Measurements from ENCODE around the gene NUP93.
"Not testable (repeated sequence)": the region's sequence is repeated elsewhere in the genome, so short reads cannot be mapped to it uniquely, and the experiment has no call there.

Gene NUP93

DNA sequence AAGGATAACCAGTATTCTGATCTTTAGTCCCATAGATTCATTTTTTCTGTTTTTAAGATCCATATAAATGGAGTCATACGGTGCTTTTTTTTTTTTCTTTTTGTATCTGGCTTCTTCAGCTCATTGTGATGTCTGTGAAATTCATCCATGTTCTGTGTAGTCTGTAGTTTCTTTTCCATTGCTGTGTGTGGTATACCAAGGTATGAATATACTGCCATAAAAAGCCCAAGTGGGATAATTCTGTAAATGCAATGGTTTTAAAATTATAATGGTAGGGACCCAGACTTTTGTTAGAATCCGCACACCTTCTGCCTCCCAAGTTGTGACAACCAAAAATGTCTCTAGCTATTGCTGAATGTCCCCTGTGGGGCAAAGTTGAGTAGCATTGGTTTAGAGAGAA lies 7.6 kb downstream of the NUP93 start:
- intact Hi-C loops (cut with DNase I): no loop called here
- DNase-seq: no peak

DNA sequence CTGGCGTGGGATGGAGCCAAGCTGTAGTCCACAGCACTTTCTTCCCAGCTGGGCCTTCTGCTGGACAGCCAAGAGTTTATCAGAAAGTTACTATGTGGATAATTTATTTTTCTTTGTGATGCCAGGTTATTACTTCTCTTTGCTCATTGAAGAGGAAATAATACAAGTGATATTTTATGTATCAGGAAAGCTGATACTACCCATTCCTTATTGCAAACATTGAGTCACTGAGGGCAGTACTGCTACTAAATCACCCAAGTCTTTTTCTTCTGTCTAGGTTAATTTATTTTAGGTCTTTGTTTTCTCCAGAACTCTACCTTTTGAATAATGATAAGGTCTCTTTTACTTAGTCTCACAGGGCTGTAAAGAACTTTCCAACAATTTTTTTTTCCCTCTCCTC lies 8.3 kb downstream of the NUP93 start:
- intact Hi-C loops (cut with DNase I): no loop called here

DNA sequence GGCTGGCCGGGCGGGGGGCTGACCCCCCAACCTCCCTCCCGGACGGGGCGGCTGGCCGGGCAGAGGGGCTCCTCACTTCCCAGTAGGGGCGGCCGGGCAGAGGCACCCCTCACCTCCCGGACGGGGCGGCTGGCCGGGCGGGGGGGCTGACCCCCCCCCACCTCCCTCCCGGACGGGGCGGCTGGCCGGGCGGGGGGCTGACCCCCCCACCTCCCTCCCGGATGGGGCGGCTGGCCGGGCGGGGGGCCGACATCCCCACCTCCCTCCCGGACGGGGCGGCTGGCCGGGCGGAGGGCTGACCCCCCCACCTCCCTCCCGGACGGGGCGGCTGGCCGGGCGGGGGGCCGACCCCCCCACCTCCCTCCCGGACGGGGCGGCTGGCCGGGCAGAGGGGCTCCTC lies 9.4 kb downstream of the NUP93 start:
- intact Hi-C loops (cut with DNase I); DNase-seq: not testable (repeated sequence)

More for the DNA sequence above, 8.3 kb downstream of the NUP93 start:
- DNase-seq: no peak

DNA sequence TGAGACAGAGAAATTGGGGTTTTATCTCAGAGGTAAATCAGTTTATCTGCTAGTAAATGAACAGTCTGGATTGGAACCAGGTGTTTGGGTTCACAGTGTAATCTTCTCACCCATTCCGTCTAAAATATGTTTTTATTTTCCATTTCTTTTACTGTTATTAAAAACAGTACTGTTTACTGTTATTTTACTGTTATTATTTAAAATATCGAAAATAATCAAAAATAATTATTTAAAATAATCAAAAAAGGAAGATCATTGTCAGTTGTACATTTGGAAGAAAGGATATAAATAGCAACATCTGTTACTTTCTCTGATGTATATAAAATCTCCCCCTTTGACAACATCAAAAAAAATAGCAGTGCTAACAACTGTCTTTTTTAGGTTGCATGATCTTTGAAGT lies 11.5 kb downstream of the NUP93 start:
- DNase-seq: no peak
- intact Hi-C loops (cut with DNase I): no loop called here

DNA sequence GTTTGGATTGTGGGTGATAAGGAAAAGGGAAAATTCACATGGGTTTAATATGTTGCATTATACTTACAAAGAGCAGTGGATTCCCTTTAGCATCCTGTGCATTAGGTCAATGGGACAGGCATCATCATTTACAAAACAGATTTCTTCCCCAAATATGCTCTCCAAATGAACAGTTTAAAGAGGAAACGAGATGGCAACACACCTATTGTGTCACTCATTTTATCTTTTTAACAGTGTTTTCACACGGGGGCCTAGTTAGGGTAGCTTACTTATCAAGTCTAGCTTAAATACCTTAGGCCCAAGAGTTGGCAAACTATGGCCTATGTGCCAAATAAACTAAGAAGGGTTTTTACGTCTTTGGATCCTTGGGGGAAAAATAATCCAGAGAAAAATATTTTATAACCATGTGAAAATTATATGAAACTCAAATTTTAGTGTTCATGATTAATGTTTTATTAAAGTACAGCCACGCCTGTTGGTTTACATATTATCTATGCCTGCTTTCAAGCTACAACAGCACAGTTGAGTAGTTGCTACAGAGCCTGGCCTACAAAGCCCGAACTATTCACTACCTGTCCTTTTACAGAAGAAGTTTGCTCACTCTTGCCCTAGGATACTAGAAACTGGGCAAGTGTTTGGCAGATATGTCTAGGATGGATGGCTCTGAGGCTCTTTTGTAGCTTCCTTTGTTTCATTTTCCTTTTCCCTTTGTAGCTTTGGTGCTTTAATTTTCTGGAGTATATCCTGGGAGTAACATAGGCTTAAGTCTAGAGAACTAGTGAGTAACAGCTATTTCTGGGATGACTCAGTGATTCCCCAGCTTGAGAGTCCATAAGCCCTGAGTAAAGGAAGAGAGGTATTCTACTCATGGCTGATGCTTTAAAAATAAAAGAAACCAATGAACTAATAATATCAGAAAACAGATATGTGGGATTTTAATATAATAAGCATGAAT lies 12.4 kb downstream of the NUP93 start:
- intact Hi-C loops (cut with DNase I): no loop called here
- DNase-seq: no peak

DNA sequence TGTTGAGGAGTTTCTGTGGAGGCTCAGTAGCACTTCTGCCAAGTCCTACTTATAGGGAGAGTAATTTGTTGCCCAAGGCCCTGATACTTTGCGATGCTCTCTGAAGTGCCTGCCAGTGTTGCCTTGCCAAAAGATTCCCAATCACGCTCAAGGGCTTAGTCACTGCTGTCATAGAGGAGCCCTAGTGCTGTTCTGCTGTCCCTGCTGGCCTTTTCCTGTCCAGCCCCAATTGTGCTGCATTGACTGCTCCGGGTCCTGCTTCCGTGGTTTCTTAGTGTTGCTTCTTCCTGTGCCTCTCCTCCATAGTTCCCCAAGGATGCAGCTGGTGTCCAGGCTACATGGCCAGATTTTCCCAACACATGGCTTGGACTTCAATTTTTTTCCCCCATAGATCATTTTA lies 13.9 kb downstream of the NUP93 start:
- intact Hi-C loops (cut with DNase I): no loop called here
- no peak for DNase-seq

DNA sequence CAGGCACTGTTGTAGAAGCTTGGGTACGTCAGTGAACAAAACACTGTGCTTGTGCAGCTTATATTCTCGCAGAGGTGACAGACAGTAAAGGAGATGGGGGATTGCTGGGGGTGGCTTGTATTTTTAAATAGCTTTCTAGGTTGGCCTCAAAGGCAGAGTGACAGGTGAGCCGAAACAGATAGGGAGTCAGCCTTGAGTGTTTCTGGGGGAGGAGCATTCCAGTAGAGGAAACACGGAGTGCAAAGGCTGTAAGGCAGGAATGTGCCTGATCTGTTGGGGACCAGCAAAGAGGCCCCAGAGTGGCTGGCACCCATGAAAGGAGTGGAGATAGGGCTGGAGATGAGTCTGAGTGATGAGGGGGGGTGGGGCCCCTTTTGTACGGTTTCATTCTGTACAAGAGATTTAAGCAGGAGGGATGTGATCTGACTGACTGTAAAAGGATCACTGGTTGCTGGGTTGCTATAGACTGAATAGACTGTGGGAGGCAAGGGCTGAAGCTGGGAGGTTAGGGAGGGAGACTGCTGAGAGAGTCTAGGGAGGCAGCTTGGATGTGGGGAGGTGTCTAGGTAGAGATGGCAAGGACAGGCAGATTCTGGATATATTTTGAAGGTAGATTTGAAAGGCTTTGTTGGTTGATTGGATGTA lies 15.2 kb downstream of the NUP93 start:
- DNase-seq: peak in 33 of 42 donors; percentile 14 to 90 (median 52)
- intact Hi-C loops (cut with DNase I): no loop called here

DNA sequence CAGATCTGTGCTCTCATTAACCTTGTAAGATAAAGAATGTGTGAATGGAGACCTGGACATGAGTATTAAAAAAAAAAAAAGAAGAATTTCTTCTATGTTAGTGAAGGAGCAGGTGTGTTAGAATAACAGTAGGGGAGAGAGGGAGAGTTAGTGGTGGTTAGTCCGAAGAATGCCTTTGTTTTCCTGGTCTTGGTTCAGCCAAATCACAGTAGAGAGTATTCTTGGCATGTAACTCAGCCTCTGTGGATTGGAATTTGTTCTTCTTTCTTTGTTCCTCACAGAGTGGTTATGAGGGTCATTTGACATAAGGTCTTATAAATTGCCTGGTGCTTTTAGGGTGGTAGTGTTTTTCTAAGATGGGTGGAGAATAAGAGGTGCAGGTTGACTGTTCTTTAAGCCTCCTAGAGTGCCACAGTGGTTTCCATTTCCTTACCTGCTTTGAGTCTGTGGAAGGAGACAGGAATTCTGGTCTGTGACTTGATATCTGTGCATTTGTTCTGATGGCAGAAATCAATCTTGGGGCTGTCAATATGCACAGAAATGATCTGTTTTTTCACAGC lies 17.6 kb downstream of the NUP93 start:
- DNase-seq: no peak
- intact Hi-C loops (cut with DNase I): no loop called here

DNA sequence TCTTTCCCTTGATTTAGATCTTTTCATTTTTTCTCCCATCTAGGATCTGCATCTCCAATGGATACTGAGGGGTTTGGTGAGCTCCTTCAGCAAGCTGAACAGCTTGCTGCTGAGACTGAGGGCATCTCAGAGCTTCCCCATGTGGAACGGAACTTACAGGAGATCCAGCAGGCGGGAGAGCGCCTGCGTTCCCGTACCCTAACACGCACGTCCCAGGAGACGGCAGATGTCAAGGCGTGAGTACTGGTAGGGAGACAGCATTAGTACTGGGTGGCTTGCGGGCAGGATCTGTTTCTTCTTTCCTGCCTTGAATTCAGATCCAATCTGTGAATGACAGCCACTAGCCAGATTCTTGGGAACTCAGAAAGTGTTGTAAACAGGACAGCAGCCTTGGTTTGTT lies 18.3 kb downstream of the NUP93 start:
- intact Hi-C loops (cut with DNase I): no loop called here
- DNase-seq: peak in 2 of 42 donors; percentile 26 to 29

DNA sequence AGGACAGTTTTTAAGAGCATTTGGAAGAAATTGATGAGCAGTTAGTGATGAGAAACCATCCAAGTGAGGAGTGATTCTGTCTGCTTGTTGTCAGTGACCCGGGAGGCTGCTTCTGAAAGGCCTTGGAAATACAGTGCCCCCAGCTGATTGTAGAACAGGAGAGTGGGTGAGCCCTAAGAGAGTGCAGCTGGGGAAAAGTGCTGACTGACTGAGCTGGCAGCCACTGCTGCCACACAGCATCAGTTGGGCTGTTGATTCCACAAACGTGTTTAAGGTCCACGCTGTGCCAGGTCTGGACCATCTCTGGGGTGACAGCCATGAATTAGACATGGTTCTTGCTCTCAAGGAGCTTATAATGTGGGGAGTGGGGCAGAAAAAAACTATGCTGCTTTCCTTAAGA lies 18.9 kb downstream of the NUP93 start:
- peak in 14 of 42 donors; percentile 7 to 48 (median 28) for DNase-seq
- intact Hi-C loops (cut with DNase I): no loop called here

DNA sequence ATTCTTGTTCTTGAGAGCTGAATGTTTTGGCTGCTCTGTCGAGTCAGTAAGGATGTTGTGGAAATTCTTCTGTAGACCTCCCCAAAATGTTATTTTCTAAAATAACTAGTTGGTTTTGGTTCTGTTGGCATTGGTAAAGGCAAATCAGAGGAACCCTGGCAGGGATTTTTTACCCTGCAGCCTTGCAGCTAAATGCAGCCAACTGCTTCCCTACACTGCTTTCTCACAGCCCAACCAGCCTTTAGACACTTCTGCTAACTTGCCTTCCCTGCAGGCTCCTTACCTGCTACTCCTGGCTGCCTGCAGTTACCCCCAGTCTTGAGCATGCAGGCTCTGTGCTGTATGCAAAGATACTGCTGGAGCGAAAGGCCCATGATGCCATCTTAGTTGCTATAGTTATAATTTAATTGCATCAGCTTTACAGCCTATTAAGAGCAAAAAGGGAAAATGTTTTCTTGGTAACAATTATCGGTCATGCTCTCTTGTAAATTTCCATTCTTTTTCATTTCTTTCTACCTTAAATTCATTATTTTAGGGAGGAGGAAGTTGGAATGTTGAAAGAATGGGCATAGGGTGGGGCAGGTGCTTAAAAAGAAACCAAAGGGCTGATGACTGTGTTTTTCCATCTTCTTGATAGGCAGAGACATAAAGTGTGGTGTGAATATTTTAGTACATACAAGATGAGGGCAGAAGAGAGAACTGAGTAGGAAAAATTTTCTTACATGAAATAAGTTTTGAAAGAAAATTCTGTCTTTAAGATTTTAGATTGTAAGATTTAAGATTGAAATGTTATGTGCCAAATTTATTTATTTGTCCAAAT lies 20.0 kb downstream of the NUP93 start:
- DNase-seq: peak in 9 of 42 donors; percentile 5 to 57 (median 29)
- intact Hi-C loops (cut with DNase I): no loop called here

DNA sequence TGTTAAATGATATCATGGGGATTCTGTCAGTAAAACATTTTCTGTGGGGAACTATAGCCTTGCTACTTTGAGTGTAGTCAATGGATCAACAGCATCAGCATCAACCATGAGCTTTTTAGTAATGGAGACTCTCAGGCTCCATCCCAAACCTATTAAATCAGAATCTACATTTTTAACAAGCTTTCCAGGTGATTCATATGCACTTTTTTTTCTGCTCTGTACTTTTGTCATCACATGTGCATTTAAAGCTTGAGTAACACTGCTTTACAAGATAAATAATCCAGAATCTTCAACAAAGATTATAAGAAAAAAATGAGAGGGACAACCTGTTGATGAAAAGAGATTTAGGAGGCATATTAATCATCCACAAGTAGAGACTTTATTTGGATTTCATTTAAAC lies 23.5 kb downstream of the NUP93 start:
- intact Hi-C loops (cut with DNase I): no loop called here
- no peak for DNase-seq

DNA sequence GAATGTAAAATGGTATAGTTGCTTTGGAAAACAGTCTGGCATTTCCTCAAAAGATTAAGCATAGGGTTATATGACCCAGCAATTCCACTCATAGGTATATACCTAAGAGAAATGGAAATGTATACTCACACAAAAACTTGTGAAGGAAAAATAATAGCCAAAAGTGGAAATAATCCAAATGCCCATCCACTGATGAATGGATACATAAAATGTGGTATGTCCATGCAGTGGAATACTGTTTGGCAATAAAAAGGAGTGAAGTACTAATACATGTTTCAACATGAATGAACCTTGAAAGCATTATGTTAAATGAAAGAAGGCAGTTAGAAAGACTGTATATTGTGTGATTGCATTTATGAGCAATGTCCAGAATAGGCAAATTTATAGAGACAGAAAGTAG lies 25.1 kb downstream of the NUP93 start:
- no peak for DNase-seq
- intact Hi-C loops (cut with DNase I): no loop called here

DNA sequence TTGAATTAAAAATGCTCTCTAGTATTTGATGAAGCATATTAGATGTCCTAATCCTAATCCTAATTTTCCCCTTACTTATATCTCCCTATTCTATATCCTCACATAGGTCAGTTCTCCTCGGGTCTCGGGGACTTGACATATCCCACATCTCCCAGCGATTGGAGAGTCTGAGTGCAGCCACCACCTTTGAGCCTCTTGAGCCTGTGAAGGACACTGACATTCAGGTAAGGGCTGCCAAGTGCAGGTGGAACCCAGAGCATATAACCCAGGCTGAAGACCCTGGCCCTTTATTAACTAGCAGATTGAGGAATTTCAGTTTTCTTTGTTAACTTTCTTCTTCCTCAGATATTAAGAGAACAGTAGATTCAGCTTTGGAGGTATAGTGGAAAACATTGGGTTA lies 28.5 kb downstream of the NUP93 start:
- intact Hi-C loops (cut with DNase I): no loop called here
- DNase-seq: no peak

DNA sequence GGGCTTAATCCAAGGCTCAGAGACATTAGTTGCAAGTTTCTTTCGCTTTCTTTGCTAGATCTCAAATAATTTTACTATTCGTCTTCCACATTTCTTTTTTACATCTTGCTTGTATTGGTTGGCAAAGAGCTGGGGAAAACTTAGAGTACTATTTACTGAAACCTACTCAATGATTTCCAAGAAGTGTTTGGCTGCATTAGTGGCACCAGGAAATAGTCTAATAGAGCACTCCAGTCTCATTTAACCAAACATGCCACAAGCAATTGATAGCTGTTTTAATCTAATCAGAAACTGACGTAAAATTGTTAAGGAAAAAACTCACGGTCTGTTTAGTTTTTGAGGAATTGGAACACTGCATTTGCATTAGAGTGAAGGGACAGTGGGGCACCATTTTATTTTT lies 29.0 kb downstream of the NUP93 start:
- intact Hi-C loops (cut with DNase I): no loop called here
- DNase-seq: no peak

DNA sequence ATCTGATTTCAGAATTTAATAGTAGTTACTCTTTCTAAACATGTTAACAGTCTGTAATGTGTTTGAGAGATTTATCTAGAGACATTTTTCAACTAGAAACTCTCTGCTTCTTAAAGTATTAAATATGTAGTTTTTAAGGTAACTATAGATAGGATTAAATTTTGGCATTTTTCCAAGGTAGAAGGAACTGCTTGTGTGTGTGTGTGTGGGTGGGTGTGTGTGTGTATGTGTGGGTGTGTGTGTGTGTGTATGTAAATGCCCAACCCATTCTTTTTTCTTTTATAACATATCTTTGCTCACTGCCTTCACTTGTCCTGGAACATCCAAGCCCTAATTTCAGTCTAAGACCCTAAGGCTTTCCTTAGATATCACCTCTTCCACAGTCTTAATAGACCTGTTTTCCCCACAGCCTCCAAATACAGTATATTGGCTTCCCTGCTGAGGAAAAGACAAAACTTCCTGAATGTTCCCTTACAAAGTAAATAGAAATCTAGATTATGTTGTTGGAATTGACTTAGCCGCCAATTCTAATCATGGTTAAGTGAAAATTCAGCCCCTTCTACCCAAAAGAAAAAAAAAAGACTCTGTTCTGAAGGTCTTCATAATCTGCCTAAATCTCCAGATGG lies 33.5 kb downstream of the NUP93 start:
- no peak for DNase-seq
- intact Hi-C loops (cut with DNase I): no loop called here

DNA sequence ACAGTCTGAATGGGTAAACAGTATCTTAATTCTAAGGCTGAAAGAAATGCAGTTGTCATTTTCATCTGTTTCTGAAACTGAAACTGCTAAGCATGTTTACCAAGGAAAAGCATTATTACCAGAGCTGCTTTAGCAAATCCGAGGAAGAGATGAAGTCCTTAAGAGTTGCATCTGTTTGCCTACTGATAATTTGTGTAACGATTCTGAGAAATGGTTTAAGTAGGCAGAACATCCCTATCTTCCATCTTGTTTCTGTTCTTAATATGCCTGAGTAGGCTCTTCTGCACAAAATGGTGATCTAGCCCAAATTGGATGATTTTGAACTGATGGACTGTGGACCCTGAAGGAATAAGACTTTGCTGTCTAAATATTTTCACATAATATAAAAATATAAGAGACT lies 34.9 kb downstream of the NUP93 start:
- intact Hi-C loops (cut with DNase I): no loop called here
- DNase-seq: no peak

DNA sequence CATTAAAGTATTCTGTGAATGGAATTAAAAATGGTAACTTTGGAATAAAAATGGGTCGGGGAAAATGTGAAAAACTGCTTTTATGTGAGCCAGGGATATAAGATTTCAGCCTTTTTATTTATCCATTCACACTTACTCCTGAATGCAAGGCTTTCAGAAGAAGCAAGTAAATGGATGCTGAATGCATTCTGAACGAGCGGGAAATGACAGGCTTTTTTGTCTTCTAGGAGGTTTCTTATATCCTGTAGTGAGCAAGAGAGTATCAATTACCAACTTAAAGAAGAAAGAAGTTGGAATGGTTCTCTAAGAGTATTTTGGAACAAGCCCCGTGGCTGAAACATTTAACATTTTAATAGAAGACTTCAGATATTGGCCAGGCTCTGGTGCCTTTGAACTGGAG lies 36.0 kb downstream of the NUP93 start:
- intact Hi-C loops (cut with DNase I): no loop called here
- DNase-seq: no peak

DNA sequence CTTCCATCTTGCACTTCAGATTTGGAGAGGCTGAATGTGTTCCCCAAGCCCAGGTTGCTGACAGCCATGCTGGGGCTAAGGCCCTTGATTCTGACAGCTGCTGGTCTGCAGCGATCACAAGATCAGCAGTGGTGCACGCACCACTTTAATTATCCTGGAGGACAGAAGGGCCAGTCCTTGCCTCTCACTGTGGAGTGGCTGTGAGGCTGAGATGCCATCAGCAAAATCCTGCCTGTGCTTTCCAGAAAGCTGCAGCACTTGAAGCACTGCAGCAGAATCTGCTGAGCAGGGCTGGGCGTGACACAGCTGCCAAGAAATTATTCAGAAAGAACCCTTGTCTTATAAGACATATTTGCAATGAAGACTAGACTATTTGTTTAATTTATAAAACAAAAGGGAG lies 37.1 kb downstream of the NUP93 start:
- DNase-seq: peak in 26 of 42 donors; percentile 23 to 76 (median 44)
- intact Hi-C loops (cut with DNase I): no loop called here
